ENCODE results near the gene UPP2. TPM values are rescaled to one million over a fixed set of nuclear protein-coding genes. Genes with fewer than 3 reads are reported as not detected.

The UPP2 gene
- total RNA-seq, 2 donors from 2014 or later, result not detected

- Mint-ChIP-seq H3K27ac (no peak overlapping the region), H3K9me3 (no peaks in the 10 kb centered on the region), H3K36me3 (peaks cover 0 to 7% of the 10 kb centered on the region in 2 donors)
- DNase-seq (ENCODE audit: low spot score in 2 of 2) (no peak), ATAC-seq (no peak)
Observed at GRCh38 chr2:158154596-158154995, 52.9 kb downstream of the UPP2 start.

DNA sequence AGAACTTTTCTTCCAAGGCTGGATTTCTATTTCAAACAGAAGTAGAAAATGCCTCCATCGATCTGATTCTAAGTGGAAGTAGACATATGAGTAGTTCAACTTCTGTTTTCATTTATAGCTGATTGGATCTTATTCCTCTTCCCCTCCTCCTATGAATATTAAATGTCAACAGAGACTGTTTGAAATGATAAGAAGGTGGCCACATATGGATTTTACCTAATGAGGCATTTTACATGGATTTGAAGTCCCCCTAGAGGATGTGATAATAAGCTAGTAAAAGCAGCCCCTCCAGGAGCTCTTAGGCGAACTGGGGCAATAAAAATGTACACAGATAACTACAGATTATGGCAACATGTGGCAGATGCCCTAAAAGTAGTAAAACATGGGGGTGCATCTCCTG, 71.0 kb downstream of the UPP2 start:
- H3K36me3 Mint-ChIP-seq, result no peaks in the 10 kb centered on the region
- no peak for DNase-seq (ENCODE audit: low spot score in 2 of 2)
- H3K9me3 Mint-ChIP-seq, result no peaks in the 10 kb centered on the region
- no peak for ATAC-seq
- H3K27ac Mint-ChIP-seq, result no peak overlapping the region

GRCh38 chr2:158174495-158174894, 72.8 kb downstream of the UPP2 start:
- peak in 1 of 2 donors; percentile 53 for ATAC-seq
- H3K27ac Mint-ChIP-seq, result no peak overlapping the region
- H3K9me3 Mint-ChIP-seq, result no peaks in the 10 kb centered on the region

GRCh38 chr2:158174956-158175355, 73.3 kb downstream of the UPP2 start:
- Mint-ChIP-seq H3K36me3 (no peaks in the 10 kb centered on the region), H3K27ac (no peak overlapping the region), H3K9me3 (no peaks in the 10 kb centered on the region)
- no peak for ATAC-seq
- no peak for DNase-seq (ENCODE audit: low spot score in 2 of 2)

More at GRCh38 chr2:158174495-158174894, 72.8 kb downstream of the UPP2 start:
- no peaks in the 10 kb centered on the region for H3K36me3 Mint-ChIP-seq
- DNase-seq (ENCODE audit: low spot score in 2 of 2), result no peak

- no peak for DNase-seq (ENCODE audit: low spot score in 2 of 2)
- Mint-ChIP-seq H3K36me3 (no peaks in the 10 kb centered on the region), H3K27ac (no peak overlapping the region), H3K9me3 (no peaks in the 10 kb centered on the region)
- ATAC-seq, result no peak
Observed at GRCh38 chr2:158178646-158179045, 77.0 kb downstream of the UPP2 start.

- H3K36me3 Mint-ChIP-seq, result no peaks in the 10 kb centered on the region
- H3K9me3 Mint-ChIP-seq, result no peaks in the 10 kb centered on the region
- no peak for ATAC-seq
- DNase-seq (ENCODE audit: low spot score in 2 of 2), result no peak
- no peak overlapping the region for H3K27ac Mint-ChIP-seq
Observed at GRCh38 chr2:158179660-158180059, 78.0 kb downstream of the UPP2 start.

DNA sequence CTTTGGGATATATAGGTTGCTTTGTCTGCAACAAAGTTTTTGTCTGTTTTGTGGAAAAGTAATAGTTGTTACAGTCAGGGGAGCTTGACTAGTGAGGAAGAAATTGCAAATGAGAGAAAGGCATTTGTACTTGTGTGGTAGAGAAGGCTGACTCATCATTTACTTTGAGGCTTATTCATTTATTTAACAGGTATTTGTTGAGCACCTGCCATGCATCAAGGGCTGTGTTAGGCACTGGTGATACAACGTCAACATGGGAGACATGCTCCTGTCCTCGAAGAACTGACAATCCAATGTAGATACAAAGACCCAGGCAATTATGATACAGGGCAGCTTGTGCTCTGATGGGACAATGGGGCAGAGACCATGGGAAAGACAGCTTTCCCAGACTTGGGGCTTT, 79.5 kb downstream of the UPP2 start:
- Mint-ChIP-seq H3K36me3 (no peaks in the 10 kb centered on the region), H3K9me3 (no peaks in the 10 kb centered on the region), H3K27ac (no peak overlapping the region)
- no peak for ATAC-seq
- DNase-seq (ENCODE audit: low spot score in 2 of 2), result no peak

GRCh38 chr2:158182676-158183295, 81.1 kb downstream of the UPP2 start:
- no peaks in the 10 kb centered on the region for H3K9me3 Mint-ChIP-seq
- ATAC-seq, result no peak
- no peaks in the 10 kb centered on the region for H3K36me3 Mint-ChIP-seq
- no peak for DNase-seq (ENCODE audit: low spot score in 2 of 2)
- no peak overlapping the region for H3K27ac Mint-ChIP-seq

DNA sequence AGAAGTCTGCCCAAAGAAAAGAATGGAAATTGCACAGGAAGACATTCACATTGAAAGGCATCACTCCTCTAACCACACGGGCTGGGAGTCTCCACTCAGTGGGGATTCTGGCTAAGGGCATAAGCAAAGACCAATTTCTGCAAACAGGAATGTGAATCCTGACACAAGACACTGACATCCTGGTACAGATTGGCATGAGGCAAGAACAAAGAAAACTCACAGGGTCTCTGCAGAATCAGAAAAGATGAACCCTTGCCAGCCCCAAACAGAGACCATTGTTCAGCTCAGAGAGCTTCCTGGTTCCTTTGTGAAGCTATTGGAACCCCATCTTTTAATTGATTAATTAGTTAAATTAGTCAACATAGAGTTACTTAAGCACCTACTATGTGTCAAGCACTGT, 82.3 kb downstream of the UPP2 start:
- ATAC-seq, result no peak
- Mint-ChIP-seq H3K36me3 (no peaks in the 10 kb centered on the region), H3K9me3 (no peaks in the 10 kb centered on the region), H3K27ac (no peak overlapping the region)
- DNase-seq (ENCODE audit: low spot score in 2 of 2), result no peak

- peak in 1 of 2 donors; percentile 71 for ATAC-seq
- Mint-ChIP-seq H3K27ac (no peak overlapping the region), H3K9me3 (no peaks in the 10 kb centered on the region), H3K36me3 (no peaks in the 10 kb centered on the region)
- no peak for DNase-seq (ENCODE audit: low spot score in 2 of 2)
Observed at GRCh38 chr2:158184556-158185343, 83.1 kb downstream of the UPP2 start.

Other genes starting within 250 kb of the UPP2 start
- 10 to 100 TPM; 16.0 to 27.0 TPM for gene ACVR1, start 225.5 kb upstream of the UPP2 start, total RNA-seq